ENCODE measurements around the gene AK9.
"Not testable (repeated sequence)": the region's sequence is repeated elsewhere in the genome, so short reads cannot be mapped to it uniquely, and the experiment has no call there.

AK9 gene

DNA sequence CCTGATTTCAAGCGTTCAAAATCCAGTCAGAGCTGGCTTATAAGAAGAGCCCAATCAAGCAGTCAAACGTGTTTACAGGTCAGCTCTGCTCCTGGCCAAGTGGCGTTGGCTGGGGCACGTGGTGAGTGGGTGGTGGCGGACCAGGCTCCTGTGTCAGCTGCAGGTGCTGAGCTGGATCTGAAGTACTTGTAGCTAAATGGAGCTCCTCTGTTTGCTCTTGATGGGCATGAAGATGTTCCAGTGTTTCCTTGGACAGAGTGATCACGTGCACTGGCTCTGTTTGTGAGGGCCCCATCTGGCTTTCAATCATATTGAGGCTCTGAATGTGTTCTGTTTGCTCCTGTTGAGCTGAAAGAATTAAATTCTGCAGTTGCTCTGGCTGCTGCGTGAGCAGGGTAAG, 225.2 kb downstream of the AK9 start:
- no peak for TF ChIP-seq CTCF (IDR thresholded peaks at IDR 0.05; ENCODE audit: low read length, missing control alignments)
- no peak overlapping the region for H3K4me3 ChIP-seq (replicated peaks; ENCODE audit: low read depth, low read length)
- DNase-seq (ENCODE audit: low read depth), result no peak

GRCh38 chr6:109461733-109462526, 229.1 kb downstream of the AK9 start:
- TF ChIP-seq CTCF (IDR thresholded peaks at IDR 0.05; ENCODE audit: low read length, missing control alignments), result no peak
- H3K4me3 ChIP-seq (replicated peaks; ENCODE audit: low read depth, low read length), result no peak overlapping the region
- DNase-seq (ENCODE audit: low read depth), result no peak

DNA sequence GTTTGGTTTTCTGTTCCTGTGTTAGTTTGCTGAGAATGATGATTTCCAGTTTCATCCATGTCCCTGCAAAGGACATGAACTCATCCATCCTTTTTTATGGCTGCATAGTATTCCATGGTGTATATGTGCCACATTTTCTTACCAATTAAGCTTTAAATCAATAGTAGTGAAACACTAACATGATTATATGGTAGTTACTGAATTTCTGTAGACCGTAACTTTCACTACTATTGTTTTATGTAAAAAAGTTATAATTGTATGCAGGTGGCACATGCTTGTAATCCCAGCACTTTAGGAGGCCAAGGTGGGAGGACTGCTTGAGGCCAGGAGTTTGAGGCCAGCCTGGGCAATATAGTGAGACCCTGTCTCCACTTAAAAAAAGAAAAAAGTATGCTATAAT, 229.8 kb downstream of the AK9 start:
- not testable (repeated sequence) for DNase-seq (ENCODE audit: low read depth); H3K4me3 ChIP-seq (replicated peaks; ENCODE audit: low read depth, low read length)

DNA sequence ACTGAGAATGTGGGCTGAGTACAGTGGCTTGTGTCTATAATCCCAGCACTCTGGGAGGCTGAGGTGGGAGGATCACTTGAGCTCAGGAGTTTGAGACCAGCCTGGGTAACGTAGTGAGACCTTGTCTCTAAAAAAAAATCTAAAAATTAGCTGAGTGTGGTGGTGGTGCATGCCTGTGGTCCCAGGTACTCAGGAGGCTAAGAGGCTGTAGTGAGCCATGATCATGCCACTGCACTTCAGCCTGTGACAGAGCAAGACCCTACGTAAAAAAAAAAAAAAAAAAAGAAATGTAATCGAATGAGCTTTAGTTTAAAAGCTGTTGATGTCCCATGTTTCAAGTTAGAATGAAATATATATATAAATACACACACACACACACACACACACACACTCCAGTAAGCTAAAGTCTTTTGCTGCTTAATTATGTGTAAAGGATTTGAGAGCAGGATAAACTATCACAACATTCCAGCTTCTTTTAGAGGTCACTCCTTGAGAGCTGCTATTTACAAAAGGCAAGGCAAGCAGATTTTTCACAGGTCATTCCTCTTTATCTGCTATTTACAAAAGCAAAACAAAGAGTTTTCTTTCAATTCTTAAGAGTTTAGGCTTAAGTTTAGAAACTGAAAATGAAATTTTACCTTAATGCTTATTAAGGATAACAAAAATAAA, 230.7 kb downstream of the AK9 start:
- no peak for DNase-seq (ENCODE audit: low read depth)
- TF ChIP-seq CTCF (IDR thresholded peaks at IDR 0.05; ENCODE audit: low read length, missing control alignments), result no peak
- no peak overlapping the region for H3K4me3 ChIP-seq (replicated peaks; ENCODE audit: low read depth, low read length)

DNA sequence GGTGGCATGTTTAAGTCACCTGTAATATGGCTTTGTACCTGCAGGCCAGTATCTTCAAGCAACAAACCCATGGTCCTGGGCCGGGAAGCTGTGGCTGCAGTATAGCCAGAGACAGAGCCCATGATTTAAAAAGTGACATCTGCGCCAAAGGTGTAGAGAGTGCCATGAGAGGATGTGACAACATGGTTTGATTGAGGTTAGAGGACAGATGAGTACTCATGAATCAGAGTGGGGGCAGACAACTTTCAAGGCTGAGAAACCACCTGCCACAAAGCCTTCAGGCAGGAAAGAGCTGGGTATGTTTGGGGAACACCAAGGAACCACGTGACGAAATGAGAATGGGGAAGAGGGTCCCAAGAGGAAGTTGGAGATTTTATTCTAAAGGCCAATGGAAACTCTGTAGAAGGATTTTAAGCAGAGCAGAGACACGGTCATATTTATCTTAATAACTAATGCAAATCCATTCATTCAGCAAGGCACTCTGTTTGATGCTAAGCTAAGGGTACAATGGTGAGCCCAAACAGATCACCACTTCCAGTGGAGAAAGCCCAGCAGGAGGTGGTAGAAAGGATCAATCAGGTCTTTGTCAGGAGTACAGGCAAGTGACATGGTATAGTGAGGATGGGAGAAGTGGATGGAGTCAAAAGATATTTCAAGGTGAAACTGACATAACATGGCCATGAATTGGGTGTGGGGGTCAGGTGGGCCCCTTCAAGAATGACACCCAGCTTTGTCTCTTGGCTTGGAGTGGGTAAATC, 232.0 kb downstream of the AK9 start:
- no peak for TF ChIP-seq CTCF (IDR thresholded peaks at IDR 0.05; ENCODE audit: low read length, missing control alignments)

GRCh38 chr6:109457562-109457996, 233.4 kb downstream of the AK9 start:
- H3K4me3 ChIP-seq (replicated peaks; ENCODE audit: low read depth, low read length), result no peak overlapping the region
- no peak for TF ChIP-seq CTCF (IDR thresholded peaks at IDR 0.05; ENCODE audit: low read length, missing control alignments)

More for the DNA sequence above, 232.0 kb downstream of the AK9 start:
- no peak overlapping the region for H3K4me3 ChIP-seq (replicated peaks; ENCODE audit: low read depth, low read length)
- DNase-seq (ENCODE audit: low read depth), result no peak

More at GRCh38 chr6:109457562-109457996, 233.4 kb downstream of the AK9 start:
- DNase-seq (ENCODE audit: low read depth), result no peak
